SK-N-MC (cell line): ENCODE data around the gene SLC6A12.

ENCODE experiments used
- EZH2 ChIP-seq: fragments of 200-600 bp; sonication (generic); IDR thresholded peaks from one replicate; pipeline ENCODE4 v1.6.1; 2017; ENCODE audit warnings: antibody characterized with exemption
- FOXP2 ChIP-seq: optimal IDR thresholded peaks from 2 replicates; pipeline ENCODE3; 2011; ENCODE audit warnings: mild to moderate bottlenecking, moderate library complexity; ENCODE audit not compliant: insufficient read depth; ENCODE audit errors: extremely low read length, control extremely low read depth

DNA sequence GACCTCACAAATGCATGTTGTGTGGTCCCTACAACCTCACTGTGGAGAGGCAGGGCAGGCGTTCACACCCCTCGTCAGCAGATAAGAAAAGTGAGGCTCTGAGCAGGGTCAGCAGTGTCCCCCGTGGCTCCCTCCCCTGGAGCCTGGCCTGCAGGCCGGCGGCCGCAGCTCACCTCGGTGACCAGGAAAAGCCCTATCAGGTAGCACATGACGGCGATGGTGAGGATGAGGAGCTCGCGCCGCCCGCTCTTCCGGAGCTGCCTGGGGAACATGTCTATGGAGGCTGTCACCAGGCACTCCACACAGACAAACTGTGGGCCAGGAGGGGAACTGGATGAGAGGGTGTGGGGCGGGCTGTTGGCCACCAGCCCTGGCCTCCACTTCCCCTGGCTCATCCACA, 18.0 kb downstream of the SLC6A12 start:
- TF ChIP-seq FOXP2 (no peak), EZH2 (no peak)
